ENCODE data around the gene CPXM2. TPM values are rescaled to one million over a fixed set of nuclear protein-coding genes. Genes with fewer than 3 reads are reported as not detected.
A peak's percentile ranks its signal among the peaks of the same experiment; 100 is the strongest.

CPXM2 gene
- total RNA-seq, 4 donors from 2014 or later, result 56.8 to 150 (median 96.9) TPM

DNA sequence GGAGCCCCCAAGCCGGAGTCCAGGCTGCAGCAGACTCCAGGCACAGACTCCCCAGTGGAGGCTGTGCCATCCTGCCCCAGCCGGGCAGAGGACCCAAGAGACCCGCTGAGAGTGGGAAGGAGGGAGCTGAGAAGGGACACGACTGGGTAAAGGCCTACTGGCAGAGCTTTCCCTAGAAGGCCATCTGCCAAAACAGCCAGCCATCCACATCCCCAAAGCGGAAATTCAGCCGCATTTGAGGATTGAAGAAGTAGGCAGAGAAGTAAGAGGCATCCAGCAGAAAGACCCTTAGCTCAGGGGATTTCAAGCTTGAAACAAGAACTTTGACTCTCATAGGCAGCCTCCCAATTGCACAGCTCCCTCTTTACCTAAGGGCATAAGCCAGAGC is 857 bp downstream of the CPXM2 start:
- peak overlapping the region; percentile 73 to 80 (median 77) for H3K4me3 ChIP-seq
- intact Hi-C loops (cut with DNase I), result no loop called here
- 23% methylated on average over 6 of the region's 6 CpGs for WGBS
- peak overlapping the region; percentile 97 to 99 (median 98) for H3K27ac ChIP-seq (replicated peaks in 1 of 4)
- H3K9me3 ChIP-seq, result no peaks in the 10 kb centered on the region
- H3K36me3 ChIP-seq, result no peaks in the 10 kb centered on the region
- DNase-seq (ENCODE audit: extremely low spot score), result no peak
- TF ChIP-seq POLR2A (IDR thresholded peaks at IDR 0.05; ENCODE audit: low read depth), result no peak
- TF ChIP-seq, protein P1, sequence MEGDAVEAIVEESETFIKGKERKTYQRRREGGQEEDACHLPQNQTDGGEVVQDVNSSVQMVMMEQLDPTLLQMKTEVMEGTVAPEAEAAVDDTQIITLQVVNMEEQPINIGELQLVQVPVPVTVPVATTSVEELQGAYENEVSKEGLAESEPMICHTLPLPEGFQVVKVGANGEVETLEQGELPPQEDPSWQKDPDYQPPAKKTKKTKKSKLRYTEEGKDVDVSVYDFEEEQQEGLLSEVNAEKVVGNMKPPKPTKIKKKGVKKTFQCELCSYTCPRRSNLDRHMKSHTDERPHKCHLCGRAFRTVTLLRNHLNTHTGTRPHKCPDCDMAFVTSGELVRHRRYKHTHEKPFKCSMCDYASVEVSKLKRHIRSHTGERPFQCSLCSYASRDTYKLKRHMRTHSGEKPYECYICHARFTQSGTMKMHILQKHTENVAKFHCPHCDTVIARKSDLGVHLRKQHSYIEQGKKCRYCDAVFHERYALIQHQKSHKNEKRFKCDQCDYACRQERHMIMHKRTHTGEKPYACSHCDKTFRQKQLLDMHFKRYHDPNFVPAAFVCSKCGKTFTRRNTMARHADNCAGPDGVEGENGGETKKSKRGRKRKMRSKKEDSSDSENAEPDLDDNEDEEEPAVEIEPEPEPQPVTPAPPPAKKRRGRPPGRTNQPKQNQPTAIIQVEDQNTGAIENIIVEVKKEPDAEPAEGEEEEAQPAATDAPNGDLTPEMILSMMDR (IDR thresholded peaks at IDR 0.05), result no peak
- peaks cover 2 to 64% (median 61%) of the 10 kb centered on the region in 4 donors for H3K4me1 ChIP-seq
- H3K27me3 ChIP-seq, result peaks cover 0 to 11% (median 0%) of the 10 kb centered on the region in 4 donors

DNA sequence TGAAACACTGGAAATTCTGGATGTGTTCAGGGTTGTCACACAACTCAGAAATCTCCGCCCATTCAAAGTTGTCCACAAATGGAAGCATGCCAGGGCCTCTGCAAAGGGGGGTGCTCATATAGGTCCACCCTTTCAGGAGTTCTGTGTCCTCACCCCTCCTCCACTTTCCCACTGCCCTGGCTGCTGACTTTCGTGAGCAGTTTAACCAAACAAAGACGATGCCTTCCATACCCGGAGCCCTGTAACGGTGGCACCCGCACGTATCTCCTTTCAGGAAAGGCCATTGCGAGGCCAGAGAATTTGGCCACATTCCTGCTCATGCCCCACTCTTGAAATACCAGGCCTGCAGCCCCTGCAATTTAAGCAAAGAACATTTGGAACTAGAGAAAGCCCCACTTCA is 1.4 kb downstream of the CPXM2 start:
- intact Hi-C loops (cut with DNase I), result no loop called here
- peak overlapping the region; percentile 97 to 99 (median 98) for H3K27ac ChIP-seq (replicated peaks in 1 of 4)

DNA sequence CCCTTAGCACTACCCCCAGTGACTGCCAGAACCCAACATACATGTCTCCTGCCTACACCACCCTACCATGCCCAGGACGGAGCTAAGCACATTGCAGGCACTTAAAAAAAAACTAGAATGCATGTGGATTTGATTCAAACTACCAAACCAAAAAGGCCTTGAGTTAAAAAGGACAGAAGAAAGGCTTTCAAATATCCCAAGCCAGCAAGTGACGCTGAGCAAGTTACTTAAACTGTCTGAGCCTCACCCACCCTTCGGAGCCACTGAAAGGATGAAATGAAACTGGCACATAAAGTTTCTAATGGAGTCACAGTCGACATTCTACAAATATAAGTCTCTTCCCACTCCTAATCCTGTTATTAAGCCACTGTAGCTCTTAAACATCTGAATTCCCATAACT is 1.8 kb downstream of the CPXM2 start:
- peak overlapping the region; percentile 97 to 99 (median 98) for H3K27ac ChIP-seq (replicated peaks in 1 of 4)
- DNase-seq (ENCODE audit: extremely low spot score), result no peak
- H3K27me3 ChIP-seq, result peaks cover 0 to 11% (median 0%) of the 10 kb centered on the region in 4 donors
- intact Hi-C loops (cut with DNase I), result no loop called here
- peaks cover 2 to 65% (median 62%) of the 10 kb centered on the region in 4 donors for H3K4me1 ChIP-seq
- WGBS, result 35% methylated on average over 4 of the region's 4 CpGs
- H3K4me3 ChIP-seq, result peak overlapping the region; percentile 73 to 80 (median 77)
- no peaks in the 10 kb centered on the region for H3K9me3 ChIP-seq
- TF ChIP-seq POLR2A (IDR thresholded peaks at IDR 0.05; ENCODE audit: low read depth), result no peak
- no peaks in the 10 kb centered on the region for H3K36me3 ChIP-seq

More for the DNA sequence above, 1.4 kb downstream of the CPXM2 start:
- 33% methylated on average over 8 of the region's 8 CpGs for WGBS
- peaks cover 0 to 11% (median 0%) of the 10 kb centered on the region in 4 donors for H3K27me3 ChIP-seq
- H3K4me3 ChIP-seq, result peak overlapping the region; percentile 73 to 80 (median 77)
- no peaks in the 10 kb centered on the region for H3K36me3 ChIP-seq
- TF ChIP-seq POLR2AphosphoS5 (IDR thresholded peaks at IDR 0.05), result peak; percentile 70 to 78
- TF ChIP-seq EP300 (IDR thresholded peaks at IDR 0.05), result no peak
- TF ChIP-seq, protein P1 (IDR thresholded peaks at IDR 0.05), result no peak
- peaks cover 2 to 64% (median 61%) of the 10 kb centered on the region in 4 donors for H3K4me1 ChIP-seq
- no peaks in the 10 kb centered on the region for H3K9me3 ChIP-seq
- DNase-seq (ENCODE audit: extremely low spot score), result no peak

DNA sequence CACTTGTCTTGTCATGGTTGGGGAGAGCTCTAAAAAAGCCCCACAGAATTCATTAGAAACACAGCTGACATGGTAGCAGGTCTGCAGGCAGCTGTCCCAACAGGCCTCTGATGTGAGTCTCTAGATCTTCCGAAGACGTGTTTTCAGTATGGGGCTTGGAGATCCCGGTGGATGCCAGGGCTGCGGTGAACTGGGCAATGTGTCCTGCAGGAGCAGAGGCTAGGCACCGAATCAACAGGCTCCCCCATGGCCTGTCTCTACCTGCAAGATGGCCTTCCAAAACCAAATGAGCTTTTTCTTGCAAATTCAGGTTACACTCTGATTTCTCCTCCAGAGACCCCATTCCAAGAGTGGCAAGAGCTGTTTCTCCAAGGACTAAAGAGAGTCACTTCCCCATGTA is 2.9 kb downstream of the CPXM2 start:
- no peak for DNase-seq (ENCODE audit: extremely low spot score)
- peak overlapping the region; percentile 73 to 80 (median 77) for H3K4me3 ChIP-seq
- H3K27ac ChIP-seq (replicated peaks in 1 of 4), result peak overlapping the region; percentile 97 to 99 (median 98)
- H3K9me3 ChIP-seq, result no peaks in the 10 kb centered on the region
- TF ChIP-seq, protein P1 (IDR thresholded peaks at IDR 0.05), result no peak
- TF ChIP-seq POLR2AphosphoS5 (IDR thresholded peaks at IDR 0.05) (no peak), POLR2A (IDR thresholded peaks at IDR 0.05; ENCODE audit: low read depth) (no peak), EP300 (IDR thresholded peaks at IDR 0.05) (no peak)
- 57% methylated on average over 5 of the region's 5 CpGs for WGBS
- intact Hi-C loops (cut with DNase I), result no loop called here
- peaks cover 0 to 11% (median 0%) of the 10 kb centered on the region in 4 donors for H3K27me3 ChIP-seq
- no peaks in the 10 kb centered on the region for H3K36me3 ChIP-seq
- H3K4me1 ChIP-seq, result peaks cover 2 to 76% (median 73%) of the 10 kb centered on the region in 4 donors

DNA sequence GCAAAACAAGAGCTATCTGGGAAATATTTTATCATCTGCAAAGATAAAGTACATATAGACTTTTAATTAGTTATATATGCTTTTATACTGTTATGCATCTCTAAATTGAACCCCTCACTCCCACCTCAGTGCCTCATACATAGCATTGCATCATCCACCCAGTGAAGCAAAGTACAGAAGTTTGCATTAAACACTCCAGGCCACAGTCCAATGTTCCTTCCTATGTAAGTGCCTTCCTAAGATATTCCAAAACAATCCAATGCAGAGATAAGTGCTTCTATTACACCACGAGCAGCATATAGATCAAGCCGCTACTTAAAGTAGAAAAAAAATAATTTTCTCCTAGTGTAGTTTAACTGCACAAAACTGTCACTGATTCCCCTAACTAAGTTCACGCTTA is 3.4 kb downstream of the CPXM2 start:
- H3K9me3 ChIP-seq, result no peaks in the 10 kb centered on the region
- H3K27ac ChIP-seq (replicated peaks in 1 of 4), result peak overlapping the region; percentile 97 to 99 (median 98)
- no peak for TF ChIP-seq POLR2AphosphoS5 (IDR thresholded peaks at IDR 0.05)
- TF ChIP-seq POLR2A (IDR thresholded peaks at IDR 0.05; ENCODE audit: low read depth), result no peak
- TF ChIP-seq, protein P1 (IDR thresholded peaks at IDR 0.05), result no peak
- TF ChIP-seq EP300 (IDR thresholded peaks at IDR 0.05), result no peak
- H3K36me3 ChIP-seq, result no peaks in the 10 kb centered on the region
- H3K4me3 ChIP-seq, result peak overlapping the region in 3 of 4 donors; percentile 76 to 80 (median 78)
- H3K27me3 ChIP-seq, result peaks cover 0 to 11% (median 0%) of the 10 kb centered on the region in 4 donors
- WGBS, result 71% methylated on average over 3 of the region's 3 CpGs
- peaks cover 2 to 81% (median 77%) of the 10 kb centered on the region in 4 donors for H3K4me1 ChIP-seq
- no peak for DNase-seq (ENCODE audit: extremely low spot score)
- intact Hi-C loops (cut with DNase I), result no loop called here

Data from esophagus muscularis mucosa (tissue), 4 donors.